SH-SY5Y (cell line): ENCODE results near the gene PRG2.

Experiments used
- GATA2 ChIP-seq: IDR thresholded peaks from 2 replicates; pipeline ENCODE4 v1.6.1; 2011; ENCODE audit warnings: mild to moderate bottlenecking, low read depth, low read length
- GATA3 ChIP-seq: IDR thresholded peaks from 2 replicates; pipeline ENCODE4 v1.6.1; 2011; ENCODE audit warnings: low read depth, mild to moderate bottlenecking, low read length, moderate library complexity

DNA sequence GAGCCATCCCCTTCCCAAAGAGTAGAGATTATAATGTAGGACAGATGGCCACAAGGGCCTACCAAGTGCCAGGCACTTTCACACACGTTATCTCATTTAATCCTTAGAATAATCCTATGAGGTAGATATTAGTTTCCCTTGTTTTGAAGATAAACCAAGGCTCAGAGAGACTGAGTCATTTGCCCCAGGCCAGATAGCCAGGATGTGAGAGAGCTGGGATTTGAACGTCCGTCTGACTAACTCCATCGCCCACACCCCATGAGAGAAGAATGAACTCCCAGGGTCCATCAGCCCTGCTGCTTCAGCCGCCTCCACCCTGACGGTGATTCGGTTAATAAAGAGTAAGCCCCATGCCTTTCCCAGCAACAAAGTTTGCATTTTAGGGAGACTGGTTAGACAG is 20.2 kb downstream of the PRG2 start:
- no peak for TF ChIP-seq GATA2
- TF ChIP-seq GATA3 = no peak
